Activated T-cell treated with anti-CD3 and anti-CD28 coated beads, Interleukin-2, amount 50 U/mL, for 4 hours (primary cell): ENCODE data around the gene GAS1. TPM values are rescaled to one million over a fixed set of nuclear protein-coding genes. Genes with fewer than 3 reads are reported as not detected.

Source experiments
- ATAC-seq, 2 donors: fragments of 200-7000 bp; cut with Tn5 transposase; one replicate each; pipeline ENCODE4 v1.10.0; 2021
- DNase-seq: peaks from one replicate; pipeline ENCODE4 v3.0.0-alpha.2; 2020
- H3K27me3 Mint-ChIP-seq: one replicate; pipeline ENCODE4 v1.8.0; 2021; ENCODE audit warnings: low read depth, mixed read lengths
- H3K36me3 Mint-ChIP-seq: one replicate; pipeline ENCODE4 v1.8.0; 2022; ENCODE audit warnings: mixed read lengths; ENCODE audit not compliant: insufficient read depth
- H3K4me1 Mint-ChIP-seq: one replicate; pipeline ENCODE4 v1.8.0; 2021; ENCODE audit warnings: low read depth, mixed read lengths
- H3K4me3 Mint-ChIP-seq: one replicate; pipeline ENCODE4 v1.8.0; 2021; ENCODE audit warnings: mild to moderate bottlenecking, moderate library complexity, mixed read lengths
- H3K9me3 Mint-ChIP-seq: one replicate; pipeline ENCODE4 v1.8.0; 2021; ENCODE audit warnings: mixed read lengths
- total RNA-seq, 3 donors: library from RNA; stranded (reverse); gene quantifications; one replicate each; pipeline ENCODE4 v1.2.1, GENCODE V29; 2021

The GAS1 gene
- total RNA-seq, 3 donors from 2014 or later = 0.41 to 0.61 (median 0.43) TPM

DNA sequence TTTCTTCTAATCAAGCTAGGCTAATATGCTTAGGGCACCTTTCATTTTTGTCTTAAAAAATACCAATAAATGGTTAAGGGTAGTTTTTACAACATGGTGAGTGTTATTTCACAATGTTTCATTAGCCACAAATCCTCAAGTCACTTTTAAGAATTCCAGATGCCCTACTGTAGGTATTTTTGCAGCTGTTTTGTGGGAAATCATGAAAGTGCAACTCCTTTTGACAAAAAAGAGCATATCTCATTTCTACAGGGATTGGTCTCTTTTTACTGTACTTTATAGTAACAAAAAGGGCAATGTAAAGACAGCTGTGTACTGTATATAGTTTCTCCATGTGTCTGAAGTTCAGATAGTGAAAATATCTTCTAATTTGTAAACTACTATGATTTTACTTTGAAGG, 28.3 kb upstream of the GAS1 start:
- Mint-ChIP-seq H3K9me3 (no peaks in the 10 kb centered on the region), H3K4me1 (no peaks in the 10 kb centered on the region), H3K27me3 (peaks cover 32% of the 10 kb centered on the region), H3K36me3 (no peaks in the 10 kb centered on the region), H3K4me3 (no peak overlapping the region)
- DNase-seq = no peak
- ATAC-seq = no peak

DNA sequence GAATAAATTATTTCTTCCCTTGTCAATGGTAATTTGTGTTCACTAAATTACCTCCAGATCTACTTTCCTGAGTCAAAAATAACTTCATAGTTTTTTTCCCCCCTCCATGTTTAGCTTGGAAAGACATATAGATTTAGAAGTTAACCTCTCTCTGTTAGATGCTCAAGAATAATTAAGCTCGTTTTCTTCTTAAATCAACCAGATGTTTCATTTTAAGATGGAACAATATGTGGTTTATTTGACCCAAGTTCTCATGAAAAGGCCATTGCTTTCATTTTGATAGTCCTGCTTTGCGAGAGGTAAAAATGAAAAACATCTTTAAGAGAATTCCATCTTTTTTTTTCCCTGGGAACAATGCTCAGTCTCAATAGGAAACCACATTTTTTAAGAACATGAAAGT, 27.7 kb upstream of the GAS1 start:
- H3K36me3 Mint-ChIP-seq = no peaks in the 10 kb centered on the region
- H3K27me3 Mint-ChIP-seq = peaks cover 31% of the 10 kb centered on the region

DNA sequence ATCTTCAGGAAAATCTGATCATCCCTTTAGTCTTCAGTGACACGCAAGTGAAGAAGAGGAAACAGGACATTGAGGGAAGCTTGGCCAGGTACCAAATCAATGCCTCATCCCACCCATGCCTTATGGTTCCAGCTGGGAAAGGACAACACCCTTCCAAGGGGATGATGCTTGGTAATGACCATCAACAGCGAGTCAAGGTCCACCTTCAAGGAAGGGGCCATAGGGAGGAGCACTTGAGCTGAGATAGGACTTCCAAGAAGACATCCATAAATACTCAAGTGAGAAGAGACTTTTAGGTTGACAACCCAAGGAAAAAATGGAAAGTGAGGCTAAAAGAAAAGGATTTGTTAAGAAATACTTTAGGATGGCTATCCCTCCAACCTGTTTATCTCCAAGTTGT, 27.1 kb upstream of the GAS1 start:
- no peak overlapping the region for H3K4me3 Mint-ChIP-seq
- peaks cover 31% of the 10 kb centered on the region for H3K27me3 Mint-ChIP-seq
- H3K4me1 Mint-ChIP-seq = no peaks in the 10 kb centered on the region
- H3K9me3 Mint-ChIP-seq = no peaks in the 10 kb centered on the region
- no peak for DNase-seq
- no peaks in the 10 kb centered on the region for H3K36me3 Mint-ChIP-seq
- no peak for ATAC-seq

More for the DNA sequence above, 27.7 kb upstream of the GAS1 start:
- DNase-seq = no peak
- Mint-ChIP-seq H3K9me3 (no peaks in the 10 kb centered on the region), H3K4me3 (no peak overlapping the region), H3K4me1 (no peaks in the 10 kb centered on the region)
- no peak for ATAC-seq

DNA sequence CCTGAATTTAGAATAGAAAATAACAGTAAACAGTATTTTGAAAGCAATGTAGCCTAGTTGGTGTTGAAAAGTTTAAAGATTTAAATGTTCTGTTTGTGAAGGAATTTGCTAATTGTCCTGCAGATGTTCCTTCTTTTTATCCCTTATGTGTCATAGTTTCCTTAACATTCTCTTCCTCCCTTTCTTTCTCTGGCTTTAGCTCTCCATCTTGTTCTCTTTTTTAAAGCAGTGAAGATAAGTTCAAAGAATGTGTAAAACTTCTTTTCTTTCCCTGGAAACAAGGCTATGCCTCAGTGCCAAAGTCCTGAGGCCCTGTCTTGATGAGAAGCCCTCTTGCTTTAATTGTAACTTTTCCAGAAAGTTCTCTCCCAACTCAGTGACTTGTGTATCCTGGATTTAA, 24.4 kb upstream of the GAS1 start:
- Mint-ChIP-seq H3K4me3 (no peak overlapping the region), H3K36me3 (no peaks in the 10 kb centered on the region), H3K4me1 (no peaks in the 10 kb centered on the region), H3K9me3 (no peaks in the 10 kb centered on the region), H3K27me3 (peaks cover 19% of the 10 kb centered on the region)
- no peak for ATAC-seq
- DNase-seq = no peak

DNA sequence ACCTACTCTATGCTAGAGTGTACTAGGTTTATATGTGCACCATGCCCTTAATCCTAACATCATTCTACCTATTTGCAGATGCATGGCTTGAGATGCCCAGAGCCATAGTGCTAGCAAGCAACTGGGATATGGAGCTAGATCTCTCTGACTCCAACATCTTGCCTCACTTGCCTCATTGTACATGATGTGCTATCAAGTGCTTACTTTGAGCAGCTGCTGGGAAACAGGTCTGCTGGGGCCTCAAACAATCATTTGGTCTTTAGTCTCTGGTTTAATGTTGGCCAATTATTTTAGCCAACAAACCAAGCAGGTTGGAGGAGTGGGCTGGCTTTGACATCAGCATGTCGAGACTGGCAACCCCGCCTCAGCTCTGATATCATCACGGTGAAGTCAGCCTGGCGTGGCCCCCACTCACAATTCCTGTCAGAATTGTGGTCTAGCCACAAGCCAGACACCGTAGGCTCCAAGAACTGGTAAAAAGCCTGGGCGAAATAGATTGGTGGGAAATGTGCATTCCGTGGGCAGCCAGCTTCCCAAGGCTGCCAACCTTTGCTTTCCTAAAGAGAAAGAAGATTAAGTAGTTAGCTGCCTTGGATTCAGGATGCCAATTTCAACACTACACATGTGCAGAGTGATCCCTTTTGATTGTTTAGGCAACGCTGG, 21.1 kb upstream of the GAS1 start:
- ATAC-seq (no peak), DNase-seq (no peak)
- H3K4me3 Mint-ChIP-seq = no peak overlapping the region
- peaks cover 13% of the 10 kb centered on the region for H3K27me3 Mint-ChIP-seq
- H3K9me3 Mint-ChIP-seq = no peaks in the 10 kb centered on the region
- no peaks in the 10 kb centered on the region for H3K4me1 Mint-ChIP-seq
- no peaks in the 10 kb centered on the region for H3K36me3 Mint-ChIP-seq

DNA sequence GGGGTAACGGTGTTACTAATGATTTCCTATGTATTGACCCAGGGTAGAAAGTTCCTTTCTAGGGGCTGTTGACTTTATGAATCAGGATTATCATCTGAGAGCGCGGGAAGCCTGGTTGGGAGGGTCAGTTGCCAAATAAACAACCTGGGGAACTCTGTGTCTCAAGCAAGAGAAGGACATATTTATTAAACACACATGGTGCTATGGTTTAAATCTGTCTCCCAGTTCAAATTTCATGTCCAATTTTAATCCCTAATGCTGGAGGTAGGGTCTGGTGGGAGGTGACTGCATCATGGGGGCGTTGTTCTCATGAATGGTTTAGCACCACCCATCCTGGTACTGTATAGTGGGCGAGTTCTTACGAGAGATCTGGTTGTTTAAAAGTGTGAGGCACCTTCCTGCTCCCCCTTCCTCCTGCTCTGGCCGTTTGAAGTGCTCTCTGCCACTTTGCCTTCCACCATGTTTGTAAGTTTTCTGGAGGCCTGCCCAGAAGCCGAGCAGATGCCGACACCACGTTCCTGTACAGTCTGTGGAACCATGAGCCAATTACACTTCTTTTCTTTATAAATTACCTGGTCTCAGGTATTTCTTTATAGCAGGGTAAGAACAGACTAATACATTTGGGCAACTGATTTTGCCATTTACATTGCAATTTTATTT, 19.7 kb upstream of the GAS1 start:
- Mint-ChIP-seq H3K4me3 (no peak overlapping the region), H3K27me3 (peaks cover 6% of the 10 kb centered on the region), H3K9me3 (no peaks in the 10 kb centered on the region), H3K4me1 (no peaks in the 10 kb centered on the region), H3K36me3 (no peaks in the 10 kb centered on the region)
- ATAC-seq = no peak
- DNase-seq = no peak

DNA sequence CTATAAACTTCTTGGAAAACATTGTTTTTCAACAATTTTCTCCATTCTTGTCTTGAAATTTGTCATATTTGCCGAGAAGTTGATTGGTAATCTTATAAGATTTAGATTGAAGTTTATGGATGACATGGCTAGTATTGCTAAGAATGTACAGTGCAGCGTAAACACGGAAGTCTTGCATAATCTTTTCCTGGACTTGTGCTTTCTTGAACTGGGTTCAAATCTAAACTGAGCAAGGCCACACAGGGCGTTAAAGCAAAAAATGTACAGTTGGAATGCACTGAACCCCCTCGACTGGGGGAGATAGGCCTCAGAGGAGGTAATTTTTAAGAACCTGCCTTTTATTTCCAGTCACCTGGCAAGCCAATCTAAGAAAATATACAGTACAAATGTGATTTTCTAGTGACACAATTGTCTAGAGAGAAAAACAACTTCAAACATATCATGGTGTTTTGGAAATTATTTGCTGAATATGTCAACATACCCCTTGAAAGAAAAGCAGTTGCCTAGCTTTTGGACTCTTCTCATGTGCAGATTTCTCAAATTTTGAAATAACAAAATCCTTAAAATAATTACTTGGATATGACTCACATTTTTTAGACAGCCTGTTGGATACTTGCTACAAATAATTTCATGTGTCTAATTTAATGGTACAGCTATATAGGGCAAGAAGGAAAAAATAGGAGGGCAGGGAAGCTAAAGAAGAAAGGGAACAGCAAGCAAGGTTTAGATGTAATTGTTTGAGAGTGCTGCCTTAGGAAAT, 18.5 kb upstream of the GAS1 start:
- ATAC-seq = no peak
- H3K4me3 Mint-ChIP-seq = no peak overlapping the region

DNA sequence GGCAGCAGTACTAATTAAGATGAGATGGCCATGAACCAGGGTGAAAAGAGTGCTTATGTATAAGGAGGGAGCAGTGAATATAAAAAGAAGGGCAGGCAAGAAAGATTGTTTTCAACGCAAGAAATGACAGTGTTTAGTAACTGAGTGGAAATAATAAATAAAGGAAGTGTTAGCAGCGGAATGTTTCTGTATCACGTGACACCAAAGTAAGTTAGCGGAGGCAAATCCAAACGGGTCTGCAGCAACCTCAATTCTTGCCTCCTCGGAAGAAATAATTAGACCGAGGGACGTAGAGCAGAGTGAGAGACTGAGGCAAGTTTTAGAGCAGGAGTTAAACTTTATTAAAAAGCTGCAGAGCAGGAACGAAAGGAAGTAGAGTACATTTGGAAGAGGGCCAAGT, 15.4 kb upstream of the GAS1 start:
- Mint-ChIP-seq H3K4me1 (no peaks in the 10 kb centered on the region), H3K36me3 (no peaks in the 10 kb centered on the region), H3K4me3 (no peak overlapping the region), H3K27me3 (peaks cover 13% of the 10 kb centered on the region), H3K9me3 (no peaks in the 10 kb centered on the region)
- no peak for ATAC-seq
- no peak for DNase-seq

More for the DNA sequence above, 18.5 kb upstream of the GAS1 start:
- peaks cover 9% of the 10 kb centered on the region for H3K27me3 Mint-ChIP-seq
- H3K9me3 Mint-ChIP-seq = no peaks in the 10 kb centered on the region
- DNase-seq = no peak
- H3K36me3 Mint-ChIP-seq = no peaks in the 10 kb centered on the region
- no peaks in the 10 kb centered on the region for H3K4me1 Mint-ChIP-seq

DNA sequence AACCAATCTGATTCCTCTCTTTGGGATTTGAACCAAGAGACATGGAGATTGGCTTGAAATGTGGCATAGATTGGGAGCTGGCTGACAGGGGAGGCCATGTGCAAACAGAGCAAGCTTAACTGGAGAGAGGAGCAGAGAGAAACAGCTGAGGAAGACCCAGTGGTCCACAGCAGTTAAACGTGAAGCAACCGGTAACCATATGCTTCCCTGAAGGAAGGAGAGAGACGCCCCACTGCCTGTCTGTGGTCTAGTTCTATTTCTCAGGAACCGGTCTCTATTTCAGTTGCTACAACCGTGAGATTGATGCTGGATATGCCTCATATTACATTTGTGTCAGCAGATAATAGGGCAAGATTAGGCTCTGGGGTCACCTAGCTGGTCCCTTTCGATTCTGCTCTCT, 13.6 kb upstream of the GAS1 start:
- Mint-ChIP-seq H3K9me3 (no peaks in the 10 kb centered on the region), H3K4me1 (no peaks in the 10 kb centered on the region), H3K36me3 (no peaks in the 10 kb centered on the region), H3K4me3 (no peak overlapping the region), H3K27me3 (peaks cover 13% of the 10 kb centered on the region)
- no peak for DNase-seq
- ATAC-seq = no peak

DNA sequence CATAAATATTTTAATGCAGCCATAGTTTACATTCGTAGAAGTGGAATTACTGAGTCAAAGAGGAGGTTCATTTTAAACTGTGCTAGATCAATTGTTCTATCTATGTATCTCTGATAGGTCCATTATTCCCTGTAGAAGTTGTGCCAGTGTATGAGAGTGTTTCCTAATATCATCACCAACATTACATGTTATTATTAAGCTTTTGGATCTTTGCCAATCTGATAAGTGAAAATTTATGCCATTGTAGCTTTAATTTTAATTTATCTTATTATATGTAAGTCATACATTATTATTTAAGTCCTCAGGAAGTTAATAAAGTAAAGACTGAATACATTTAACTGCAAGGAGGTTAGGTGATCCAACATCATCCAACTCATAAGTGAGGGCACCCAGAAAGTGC, 10.9 kb upstream of the GAS1 start:
- no peak for ATAC-seq
- H3K9me3 Mint-ChIP-seq = no peaks in the 10 kb centered on the region
- no peak for DNase-seq
- H3K36me3 Mint-ChIP-seq = no peaks in the 10 kb centered on the region
- H3K4me1 Mint-ChIP-seq = no peaks in the 10 kb centered on the region
- peaks cover 13% of the 10 kb centered on the region for H3K27me3 Mint-ChIP-seq
- no peak overlapping the region for H3K4me3 Mint-ChIP-seq

DNA sequence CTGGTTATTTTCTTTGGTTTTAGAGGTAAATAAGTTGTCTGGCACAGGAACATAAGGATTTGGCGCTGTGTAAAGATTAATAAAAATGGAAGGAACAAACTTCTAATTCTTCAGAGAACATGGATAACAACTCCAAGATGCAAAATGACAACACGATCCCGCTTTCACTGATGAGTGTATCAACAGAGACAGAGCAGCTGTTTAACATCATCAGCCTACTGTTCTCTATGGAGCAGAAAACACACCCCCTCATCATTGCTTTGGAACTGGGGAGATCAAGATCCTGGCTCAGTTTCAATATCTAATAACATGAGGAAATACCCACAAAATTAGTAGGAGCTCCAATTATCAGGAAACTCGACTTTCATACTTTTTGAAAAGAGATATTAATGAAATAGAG, 8.3 kb upstream of the GAS1 start:
- ATAC-seq = no peak
- Mint-ChIP-seq H3K4me1 (no peaks in the 10 kb centered on the region), H3K4me3 (no peak overlapping the region), H3K27me3 (peaks cover 5% of the 10 kb centered on the region), H3K9me3 (no peaks in the 10 kb centered on the region), H3K36me3 (no peaks in the 10 kb centered on the region)
- no peak for DNase-seq

DNA sequence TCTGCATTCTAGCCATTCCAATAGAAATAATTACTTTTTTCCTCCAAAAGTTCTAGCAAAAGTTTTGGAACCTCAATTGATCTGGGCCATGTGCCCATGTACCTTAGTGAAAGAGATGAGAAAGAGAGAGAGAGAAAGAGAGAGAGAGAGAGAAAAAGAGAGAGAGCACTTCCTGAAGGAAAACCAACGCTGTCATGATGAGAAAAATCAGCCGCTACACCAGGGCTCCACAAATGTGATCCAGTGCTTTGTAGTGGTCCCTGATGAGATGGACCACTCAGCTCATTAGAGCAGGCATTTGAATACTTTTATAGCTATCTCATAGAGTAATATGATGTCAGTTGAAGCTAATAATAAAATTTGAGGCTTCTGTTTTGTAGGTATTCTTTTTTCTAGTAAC, 7.7 kb upstream of the GAS1 start:
- Mint-ChIP-seq H3K27me3 (peaks cover 2% of the 10 kb centered on the region), H3K4me3 (no peak overlapping the region), H3K36me3 (no peaks in the 10 kb centered on the region), H3K9me3 (no peaks in the 10 kb centered on the region), H3K4me1 (no peaks in the 10 kb centered on the region)
- DNase-seq (no peak), ATAC-seq (no peak)

DNA sequence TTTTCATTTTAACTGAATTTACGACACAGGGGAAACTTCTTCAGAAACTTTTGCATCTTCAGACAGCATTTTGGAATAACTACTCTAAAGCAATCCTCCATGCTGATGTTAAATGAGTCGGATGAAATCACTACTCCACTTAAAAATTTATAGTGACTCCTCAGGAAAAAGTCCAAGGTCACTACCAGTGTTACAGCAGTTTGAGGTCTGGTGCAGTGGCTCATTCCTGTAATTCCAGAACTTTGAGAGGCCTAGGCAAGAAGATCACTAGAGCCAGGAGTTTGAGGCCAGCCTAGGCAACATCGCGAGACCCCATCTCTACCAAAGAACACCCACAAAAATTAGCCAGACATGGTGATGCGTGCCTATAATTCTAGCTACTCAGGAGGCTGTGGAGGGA, 5.9 kb upstream of the GAS1 start:
- H3K4me3 Mint-ChIP-seq = no peak overlapping the region
- no peak for DNase-seq
- no peak for ATAC-seq
- peaks cover 8% of the 10 kb centered on the region for H3K4me1 Mint-ChIP-seq
- no peaks in the 10 kb centered on the region for H3K9me3 Mint-ChIP-seq
- H3K27me3 Mint-ChIP-seq = peaks cover 2% of the 10 kb centered on the region
- no peaks in the 10 kb centered on the region for H3K36me3 Mint-ChIP-seq

DNA sequence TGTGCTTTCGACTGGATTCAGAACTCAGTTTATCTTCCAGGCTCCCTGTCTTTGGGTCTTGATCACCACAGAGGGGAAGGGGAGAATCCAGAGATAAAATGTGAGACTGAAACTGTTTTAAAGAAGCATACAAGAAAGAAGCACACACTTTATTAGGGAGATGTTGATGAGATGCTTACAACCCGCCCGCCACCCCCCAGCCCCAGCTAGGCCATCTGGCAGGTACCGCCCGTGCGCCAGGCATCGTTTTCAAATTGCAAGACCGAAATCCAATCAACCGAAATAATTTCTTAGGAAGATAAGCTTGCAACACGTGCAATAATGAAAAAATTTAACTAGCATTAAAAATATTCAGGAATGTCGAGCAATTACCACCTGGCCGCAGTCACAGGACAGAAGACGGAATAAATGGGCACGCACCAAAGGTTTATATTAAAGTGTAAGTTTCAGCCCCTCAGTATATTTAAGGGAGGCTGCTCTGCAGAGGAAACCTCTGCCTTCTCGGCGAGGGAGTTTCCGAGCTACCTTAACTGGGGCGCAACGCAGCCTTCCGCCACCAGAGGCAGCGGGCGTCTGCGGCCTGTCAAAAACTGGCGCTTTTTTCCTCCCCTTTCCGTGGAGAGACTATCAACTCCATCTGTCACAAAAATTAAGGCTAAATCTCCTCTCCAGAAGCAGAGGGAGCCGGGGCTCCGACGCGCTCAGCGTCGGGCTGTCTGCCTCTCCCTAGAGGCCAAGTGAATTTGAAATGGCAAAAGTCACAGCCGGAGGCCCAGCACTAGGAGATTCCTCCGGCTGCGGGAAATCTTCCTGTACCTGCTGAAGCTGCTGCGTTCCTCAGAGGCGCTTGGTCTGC, 996 bp upstream of the GAS1 start:
- no peaks in the 10 kb centered on the region for H3K9me3 Mint-ChIP-seq
- peak overlapping the region; percentile 85 for H3K4me3 Mint-ChIP-seq
- H3K27me3 Mint-ChIP-seq = peaks cover 19% of the 10 kb centered on the region
- no peaks in the 10 kb centered on the region for H3K36me3 Mint-ChIP-seq
- H3K4me1 Mint-ChIP-seq = peaks cover 17% of the 10 kb centered on the region
- ATAC-seq = peak; percentile 51 to 55
- peak; percentile 60 for DNase-seq
